HG03108 (cell line): ENCODE data around the gene NFX1.
"Not testable (repeated sequence)": the region's sequence is repeated elsewhere in the genome, so short reads cannot be mapped to it uniquely, and the experiment has no call there.

ENCODE experiments used
- ATAC-seq: cut with Tn5 transposase; IDR thresholded peaks from one replicate; pipeline ENCODE4 v1.9.1; 2021; ENCODE audit warnings: moderate library complexity; ENCODE audit not compliant: unreplicated experiment

NFX1 gene

GRCh38 chr9:33385979-33386640, 95.8 kb downstream of the NFX1 start:
- not testable (repeated sequence) for ATAC-seq

- not testable (repeated sequence) for ATAC-seq
These were observed 96.3 kb downstream of the NFX1 start for GRCh38 chr9:33386641-33386996.

- not testable (repeated sequence) for ATAC-seq
These were observed 96.7 kb downstream of the NFX1 start for GRCh38 chr9:33386998-33387397.

- no peak for ATAC-seq
These were observed 98.0 kb downstream of the NFX1 start for GRCh38 chr9:33388110-33388994.

GRCh38 chr9:33391111-33391771, 100.9 kb downstream of the NFX1 start:
- not testable (repeated sequence) for ATAC-seq

- not testable (repeated sequence) for ATAC-seq
These were observed 102.3 kb downstream of the NFX1 start for GRCh38 chr9:33392591-33393021.

- no peak for ATAC-seq
These were observed 103.3 kb downstream of the NFX1 start for GRCh38 chr9:33393581-33393980.

GRCh38 chr9:33393986-33394385, 103.7 kb downstream of the NFX1 start:
- ATAC-seq, result not testable (repeated sequence)

- not testable (repeated sequence) for ATAC-seq
These were observed 105.0 kb downstream of the NFX1 start for GRCh38 chr9:33395159-33395879.

GRCh38 chr9:33397801-33398200, 107.5 kb downstream of the NFX1 start:
- not testable (repeated sequence) for ATAC-seq

GRCh38 chr9:33399047-33399446, 108.7 kb downstream of the NFX1 start:
- not testable (repeated sequence) for ATAC-seq

- ATAC-seq, result not testable (repeated sequence)
These were observed 111.5 kb downstream of the NFX1 start for GRCh38 chr9:33401809-33402208.

GRCh38 chr9:33402371-33402770, 112.1 kb downstream of the NFX1 start, which contains the start of gene AQP7:
TSS of gene AQP7 (minus strand) at chr9:33402568. CDS start at chr9:33401262, 1,306 bp downstream.
- not testable (repeated sequence) for ATAC-seq

GRCh38 chr9:33403941-33404787, 113.8 kb downstream of the NFX1 start:
- no peak for ATAC-seq

- ATAC-seq, result no peak
These were observed 114.6 kb downstream of the NFX1 start for GRCh38 chr9:33404788-33405362.

- ATAC-seq, result no peak
These were observed 116.7 kb downstream of the NFX1 start for GRCh38 chr9:33407061-33407460.

- no peak for ATAC-seq
These were observed 117.8 kb downstream of the NFX1 start for GRCh38 chr9:33408087-33408486.

GRCh38 chr9:33414268-33414667, 124.0 kb downstream of the NFX1 start:
- no peak for ATAC-seq

GRCh38 chr9:33414889-33415500, 124.7 kb downstream of the NFX1 start:
- ATAC-seq, result no peak
